Measurements from ENCODE around the gene GPC6.

Gene GPC6

DNA sequence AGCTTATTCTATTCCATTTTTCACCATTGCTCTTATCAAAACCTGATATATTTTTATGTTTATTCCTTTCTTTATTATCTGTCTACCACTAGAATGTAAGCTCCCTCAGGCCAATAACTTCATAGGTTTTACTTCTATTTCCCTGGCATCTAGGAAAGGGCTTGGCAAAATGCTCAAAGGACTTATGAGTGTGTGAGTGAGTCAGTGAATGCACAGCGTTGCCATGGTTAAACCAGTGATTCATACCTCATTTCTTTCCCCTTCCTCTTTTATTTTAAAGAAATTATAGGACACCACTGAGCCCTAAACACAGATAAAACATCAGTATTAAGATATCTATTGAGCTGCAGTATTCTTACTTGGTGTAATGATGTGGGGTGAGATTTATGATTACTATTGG is 162.1 kb downstream of the GPC6 start:
- POLR2A ChIA-PET, result no interaction called here
- CTCF ChIA-PET, result no interaction called here
- no peak overlapping the region for H3K4me3 ChIP-seq (ENCODE audit: low read depth, low read length)
- DNase-seq (ENCODE audit: low read depth, low spot score), result peak; percentile 4
- TF ChIP-seq, protein P1, sequence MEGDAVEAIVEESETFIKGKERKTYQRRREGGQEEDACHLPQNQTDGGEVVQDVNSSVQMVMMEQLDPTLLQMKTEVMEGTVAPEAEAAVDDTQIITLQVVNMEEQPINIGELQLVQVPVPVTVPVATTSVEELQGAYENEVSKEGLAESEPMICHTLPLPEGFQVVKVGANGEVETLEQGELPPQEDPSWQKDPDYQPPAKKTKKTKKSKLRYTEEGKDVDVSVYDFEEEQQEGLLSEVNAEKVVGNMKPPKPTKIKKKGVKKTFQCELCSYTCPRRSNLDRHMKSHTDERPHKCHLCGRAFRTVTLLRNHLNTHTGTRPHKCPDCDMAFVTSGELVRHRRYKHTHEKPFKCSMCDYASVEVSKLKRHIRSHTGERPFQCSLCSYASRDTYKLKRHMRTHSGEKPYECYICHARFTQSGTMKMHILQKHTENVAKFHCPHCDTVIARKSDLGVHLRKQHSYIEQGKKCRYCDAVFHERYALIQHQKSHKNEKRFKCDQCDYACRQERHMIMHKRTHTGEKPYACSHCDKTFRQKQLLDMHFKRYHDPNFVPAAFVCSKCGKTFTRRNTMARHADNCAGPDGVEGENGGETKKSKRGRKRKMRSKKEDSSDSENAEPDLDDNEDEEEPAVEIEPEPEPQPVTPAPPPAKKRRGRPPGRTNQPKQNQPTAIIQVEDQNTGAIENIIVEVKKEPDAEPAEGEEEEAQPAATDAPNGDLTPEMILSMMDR (IDR thresholded peaks at IDR 0.05; ENCODE audit: insufficient read depth, low read length, missing control alignments), result no peak

DNA sequence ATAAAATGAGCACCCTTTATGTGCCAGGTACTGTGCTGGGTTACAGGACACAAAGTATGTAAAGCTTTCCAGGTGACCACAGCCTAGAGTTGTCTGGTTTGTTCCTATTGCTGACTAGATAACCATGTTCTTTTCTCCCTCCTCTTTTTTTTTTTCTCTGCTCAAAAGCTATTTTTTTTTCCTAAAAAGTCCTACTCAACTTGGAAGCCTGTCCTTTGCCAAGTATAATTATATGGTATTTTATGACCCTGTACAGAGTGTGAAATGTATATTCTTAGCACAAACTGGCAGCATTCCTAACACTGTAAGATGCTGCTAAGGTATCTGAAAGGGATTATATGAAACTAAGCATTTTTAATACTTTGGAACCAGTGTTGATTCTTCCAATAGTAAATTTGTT is 171.0 kb downstream of the GPC6 start:
- no peak overlapping the region for H3K4me3 ChIP-seq (ENCODE audit: low read depth, low read length)
- TF ChIP-seq, protein P1 (IDR thresholded peaks at IDR 0.05; ENCODE audit: insufficient read depth, low read length, missing control alignments), result no peak
- ChIA-PET POLR2A (interaction anchor here (0.5 kb wide), 1 partner anchor 217 kb away, joined by 3 read pairs; no protein-coding TSS in a partner anchor), CTCF (no interaction called here)
- DNase-seq (ENCODE audit: low read depth, low spot score), result no peak

DNA sequence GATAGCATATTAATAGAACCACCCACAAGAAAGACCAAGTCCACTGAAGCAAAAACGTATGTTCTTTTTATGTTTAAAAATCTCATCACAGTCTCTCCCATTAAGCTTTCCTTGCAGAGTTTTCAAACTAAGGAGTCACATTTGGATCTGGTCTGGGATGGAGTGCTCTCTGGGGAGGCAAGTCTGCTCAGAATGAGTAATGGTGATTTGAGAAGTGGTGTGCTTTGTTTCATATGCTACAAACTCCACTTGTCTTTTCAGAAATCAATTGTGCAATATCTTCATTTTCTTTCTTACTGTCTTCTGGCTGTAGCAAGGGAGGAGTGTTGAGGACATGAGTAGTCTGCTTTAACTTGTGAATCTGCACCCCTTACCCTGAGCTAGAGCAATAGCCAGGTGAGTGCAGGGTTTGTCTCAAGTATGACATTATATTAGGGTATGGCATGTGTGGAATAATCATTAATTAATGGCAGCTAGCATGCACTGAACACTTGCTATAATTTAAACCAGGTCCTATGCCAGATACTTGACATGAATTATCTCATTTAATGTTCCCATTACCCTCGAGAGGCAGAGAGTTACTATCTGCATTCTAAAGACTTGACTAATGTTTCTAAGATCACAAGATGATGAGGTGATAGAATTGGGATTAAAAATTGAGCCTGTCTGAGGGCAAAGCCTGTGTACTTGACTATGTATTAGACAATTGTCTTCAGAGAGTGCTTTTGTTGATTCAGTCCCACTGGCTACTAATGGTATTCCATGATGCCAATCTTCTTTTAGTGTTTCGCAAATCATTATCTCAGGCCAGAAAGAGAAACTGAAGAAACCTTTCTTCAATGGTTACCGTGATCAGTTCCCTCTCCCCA is 171.8 kb downstream of the GPC6 start:
- H3K4me3 ChIP-seq (ENCODE audit: low read depth, low read length), result no peak overlapping the region
- CTCF ChIA-PET, result no interaction called here
- POLR2A ChIA-PET, result interaction anchor here (0.5 kb wide), 1 partner anchor 216 kb away, joined by 3 read pairs; no protein-coding TSS in a partner anchor
- no peak for DNase-seq (ENCODE audit: low read depth, low spot score)
- TF ChIP-seq, protein P1 (IDR thresholded peaks at IDR 0.05; ENCODE audit: insufficient read depth, low read length, missing control alignments), result no peak

DNA sequence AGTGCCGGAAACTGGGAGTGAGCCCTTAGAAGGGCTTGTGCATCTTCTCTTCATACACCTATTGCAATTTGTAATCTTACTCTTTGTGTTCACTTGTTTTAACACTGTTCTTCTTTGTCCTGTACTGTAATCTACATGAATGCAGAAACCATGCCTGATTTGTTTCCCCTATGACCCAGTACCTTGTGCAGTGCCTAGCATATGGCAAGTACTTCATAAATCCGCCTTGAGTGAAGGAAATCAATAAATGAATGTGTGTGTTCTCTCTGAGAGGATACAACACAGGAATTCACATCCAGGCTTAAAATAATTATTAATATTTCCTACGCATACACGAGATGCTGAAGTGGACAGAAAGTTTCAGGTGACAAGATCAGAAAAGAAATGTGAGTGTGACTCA is 172.6 kb downstream of the GPC6 start:
- ChIA-PET POLR2A (no interaction called here), CTCF (no interaction called here)
- H3K4me3 ChIP-seq (ENCODE audit: low read depth, low read length), result no peak overlapping the region
- DNase-seq (ENCODE audit: low read depth, low spot score), result no peak
- TF ChIP-seq, protein P1 (IDR thresholded peaks at IDR 0.05; ENCODE audit: insufficient read depth, low read length, missing control alignments), result no peak

DNA sequence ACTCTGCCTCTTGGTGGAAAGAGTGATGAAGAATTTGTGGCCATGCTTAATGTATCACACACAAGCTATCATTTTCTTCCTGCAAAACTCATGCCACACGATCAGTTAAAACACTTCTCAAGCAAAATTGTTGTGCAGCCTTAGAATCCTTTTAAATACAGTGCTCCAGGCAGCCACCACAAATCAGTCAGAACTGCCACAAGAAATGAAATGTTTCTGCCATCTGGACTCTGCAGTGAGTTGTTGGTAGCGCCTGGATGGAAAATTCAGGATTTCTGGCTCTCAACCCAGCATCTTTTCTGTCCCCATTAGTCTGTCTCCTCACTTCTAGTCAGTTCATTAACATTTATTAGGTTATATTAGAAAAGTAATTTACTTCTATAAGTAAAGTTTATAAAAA is 179.5 kb downstream of the GPC6 start:
- POLR2A ChIA-PET, result no interaction called here
- CTCF ChIA-PET, result no interaction called here
- DNase-seq (ENCODE audit: low read depth, low spot score), result no peak

DNA sequence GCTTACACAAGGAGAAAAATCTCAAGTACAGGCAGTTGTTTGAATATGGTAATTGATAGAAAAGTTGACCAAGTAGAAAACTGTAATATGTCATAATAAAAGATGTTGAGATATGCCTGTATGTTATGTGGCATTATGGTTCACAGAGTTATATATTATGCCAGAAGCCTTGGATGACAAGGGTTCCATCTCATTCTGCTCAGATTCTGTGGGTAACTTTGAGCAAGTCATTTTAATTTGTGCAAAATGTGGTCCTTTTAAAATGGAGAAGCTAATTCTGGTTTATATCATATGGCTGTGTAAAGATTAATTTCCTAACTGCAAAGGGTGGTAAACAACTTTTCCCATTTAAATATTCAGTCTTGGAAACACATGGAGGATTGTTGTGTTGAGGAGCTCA is 180.9 kb downstream of the GPC6 start:
- H3K4me3 ChIP-seq (ENCODE audit: low read depth, low read length), result no peak overlapping the region
- DNase-seq (ENCODE audit: low read depth, low spot score), result no peak
- ChIA-PET CTCF (interaction anchor here (0.5 kb wide), 1 partner anchor 153 kb away, joined by 3 read pairs; no protein-coding TSS in a partner anchor), POLR2A (no interaction called here)
- TF ChIP-seq, protein P1 (IDR thresholded peaks at IDR 0.05; ENCODE audit: insufficient read depth, low read length, missing control alignments), result no peak

More for the DNA sequence above, 179.5 kb downstream of the GPC6 start:
- TF ChIP-seq, protein P1 (IDR thresholded peaks at IDR 0.05; ENCODE audit: insufficient read depth, low read length, missing control alignments), result no peak
- H3K4me3 ChIP-seq (ENCODE audit: low read depth, low read length), result no peak overlapping the region

Data from AG04449 (cell line).